GM18511 (cell line): Measurements from ENCODE around the gene WFS1.

Source experiments
- ATAC-seq: cut with Tn5 transposase; IDR thresholded peaks from one replicate; pipeline ENCODE4 v1.9.1; 2021; ENCODE audit warnings: mild to moderate bottlenecking, moderate library complexity; ENCODE audit not compliant: unreplicated experiment

WFS1 gene

GRCh38 chr4:6338175-6338950 is 68.7 kb downstream of the WFS1 start:
- ATAC-seq, result no peak

GRCh38 chr4:6338951-6339817 is 69.5 kb downstream of the WFS1 start:
- no peak for ATAC-seq

GRCh38 chr4:6339818-6340445 is 70.3 kb downstream of the WFS1 start:
- ATAC-seq, result no peak

- ATAC-seq, result no peak
These were observed 70.9 kb downstream of the WFS1 start for GRCh38 chr4:6340446-6341015.

- no peak for ATAC-seq
These were observed 72.0 kb downstream of the WFS1 start for GRCh38 chr4:6341696-6342095.

- ATAC-seq, result no peak
These were observed 73.1 kb downstream of the WFS1 start for GRCh38 chr4:6342530-6343293.

GRCh38 chr4:6343939-6344408 is 74.3 kb downstream of the WFS1 start:
- ATAC-seq, result no peak

GRCh38 chr4:6345096-6345830 is 75.6 kb downstream of the WFS1 start:
- no peak for ATAC-seq

- ATAC-seq, result no peak
These were observed 76.2 kb downstream of the WFS1 start for GRCh38 chr4:6345866-6346265.

- no peak for ATAC-seq
These were observed 76.9 kb downstream of the WFS1 start for GRCh38 chr4:6346373-6347110.

GRCh38 chr4:6347511-6348045 is 77.9 kb downstream of the WFS1 start:
- no peak for ATAC-seq

- no peak for ATAC-seq
These were observed 78.8 kb downstream of the WFS1 start for GRCh38 chr4:6348408-6348807.

- ATAC-seq, result no peak
These were observed 80.4 kb downstream of the WFS1 start for GRCh38 chr4:6349896-6350603.

GRCh38 chr4:6350646-6351045 is 81.0 kb downstream of the WFS1 start:
- no peak for ATAC-seq

GRCh38 chr4:6351246-6352000 is 81.8 kb downstream of the WFS1 start:
- no peak for ATAC-seq

GRCh38 chr4:6352031-6352692 is 82.5 kb downstream of the WFS1 start:
- ATAC-seq, result no peak
